Fibroblast of mammary gland (primary cell): ENCODE measurements around the gene ENDOG.
"Not testable (repeated sequence)": the region's sequence is repeated elsewhere in the genome, so short reads cannot be mapped to it uniquely, and the experiment has no call there.

Experiments used
- DNase-seq: peaks from one replicate; pipeline ENCODE4 v3.0.0-alpha.2; 2010; ENCODE audit warnings: low read depth
- H3K4me3 ChIP-seq: 2 replicates; pipeline ENCODE4 v1.5.1; 2011; ENCODE audit warnings: low read depth, mild to moderate bottlenecking, low read length, moderate library complexity; ENCODE audit not compliant: control insufficient read depth
- TF ChIP-seq, protein P1 (sequence below): conservative IDR thresholded peaks from 2 replicates; pipeline ENCODE4 v1.5.1; 2011; ENCODE audit warnings: low read depth, low read length, inconsistent platforms; ENCODE audit not compliant: control insufficient read depth, insufficient read depth

The ENDOG gene

DNA sequence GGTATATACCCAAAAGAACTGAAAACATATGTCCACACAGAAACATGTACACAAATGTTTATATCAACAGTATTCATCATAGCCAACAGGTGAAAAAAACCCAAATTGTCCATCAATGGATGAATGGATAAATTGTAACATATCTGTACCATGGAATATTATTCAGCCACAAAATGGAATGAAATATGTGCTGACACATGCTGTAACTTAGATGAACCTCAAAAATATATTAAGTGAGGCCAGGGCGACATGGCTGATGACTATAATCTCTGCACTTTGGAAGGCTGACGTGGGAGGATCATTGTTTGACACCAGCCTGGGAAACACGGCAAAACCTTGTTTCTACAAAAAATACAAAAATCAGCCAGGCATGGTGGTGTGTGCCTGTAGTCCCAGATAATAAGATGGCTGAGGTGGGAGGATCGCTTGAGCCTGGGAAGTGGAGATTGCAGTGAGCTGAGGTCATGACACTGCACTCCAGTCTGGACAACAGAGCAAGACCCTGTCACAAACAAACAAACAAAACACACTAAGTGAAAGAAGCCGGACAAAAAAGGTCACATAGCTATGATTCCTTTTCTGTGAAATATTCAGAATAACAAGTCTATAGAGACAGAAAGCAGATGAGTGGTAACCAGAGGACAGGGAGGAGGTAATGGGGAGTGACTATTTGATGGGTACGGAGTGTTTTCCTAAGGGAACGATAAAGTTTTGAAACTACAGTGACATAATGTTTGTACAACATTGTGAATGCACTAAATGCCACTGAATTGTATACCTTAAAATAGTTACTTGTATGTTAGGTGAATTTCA, 52.0 kb downstream of the ENDOG start:
- TF ChIP-seq, protein P1, sequence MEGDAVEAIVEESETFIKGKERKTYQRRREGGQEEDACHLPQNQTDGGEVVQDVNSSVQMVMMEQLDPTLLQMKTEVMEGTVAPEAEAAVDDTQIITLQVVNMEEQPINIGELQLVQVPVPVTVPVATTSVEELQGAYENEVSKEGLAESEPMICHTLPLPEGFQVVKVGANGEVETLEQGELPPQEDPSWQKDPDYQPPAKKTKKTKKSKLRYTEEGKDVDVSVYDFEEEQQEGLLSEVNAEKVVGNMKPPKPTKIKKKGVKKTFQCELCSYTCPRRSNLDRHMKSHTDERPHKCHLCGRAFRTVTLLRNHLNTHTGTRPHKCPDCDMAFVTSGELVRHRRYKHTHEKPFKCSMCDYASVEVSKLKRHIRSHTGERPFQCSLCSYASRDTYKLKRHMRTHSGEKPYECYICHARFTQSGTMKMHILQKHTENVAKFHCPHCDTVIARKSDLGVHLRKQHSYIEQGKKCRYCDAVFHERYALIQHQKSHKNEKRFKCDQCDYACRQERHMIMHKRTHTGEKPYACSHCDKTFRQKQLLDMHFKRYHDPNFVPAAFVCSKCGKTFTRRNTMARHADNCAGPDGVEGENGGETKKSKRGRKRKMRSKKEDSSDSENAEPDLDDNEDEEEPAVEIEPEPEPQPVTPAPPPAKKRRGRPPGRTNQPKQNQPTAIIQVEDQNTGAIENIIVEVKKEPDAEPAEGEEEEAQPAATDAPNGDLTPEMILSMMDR, result no peak
- H3K4me3 ChIP-seq, result no peak overlapping the region

DNA sequence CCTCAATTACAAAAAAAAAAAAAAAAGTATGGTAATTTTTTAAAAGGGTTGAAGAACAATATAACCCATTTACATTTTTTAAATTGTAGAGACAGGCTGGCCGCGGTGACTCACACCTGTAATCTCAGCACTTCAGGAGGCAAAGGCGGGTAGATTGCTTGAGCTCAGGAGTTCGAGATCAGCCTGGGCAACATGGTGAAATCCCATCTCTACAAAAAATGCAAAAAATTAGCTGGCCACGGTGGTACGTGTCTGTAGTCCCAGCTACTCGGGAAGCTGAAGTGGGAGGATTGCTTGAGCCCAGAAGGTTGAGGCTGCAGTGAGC, 52.6 kb downstream of the ENDOG start:
- not testable (repeated sequence) for H3K4me3 ChIP-seq, DNase-seq

More for the DNA sequence above, 52.0 kb downstream of the ENDOG start:
- DNase-seq, result no peak
